Activated naive CD4-positive, alpha-beta T cell treated with anti-CD3 and anti-CD28 coated beads for 36 hours (primary cell): ENCODE data around the gene AUTS2. TPM values are rescaled to one million over a fixed set of nuclear protein-coding genes. Genes with fewer than 3 reads are reported as not detected.

ENCODE experiments used
- CTCF ChIA-PET: fragments of 350-600 bp; sonication (Branson Sonifier 250); formaldehyde crosslinking; loops from one replicate; lab custom pipeline; 2021; ENCODE audit warnings: antibody characterized with exemption; lab: Charles Lee
- DNase-seq: peaks from one replicate; pipeline ENCODE4 v3.0.0-alpha.2; 2020
- H3K27ac Mint-ChIP-seq: one replicate; pipeline ENCODE4 v1.8.0; 2021; ENCODE audit warnings: mild to moderate bottlenecking, mixed read lengths
- H3K27me3 Mint-ChIP-seq: one replicate; pipeline ENCODE4 v1.8.0; 2021; ENCODE audit warnings: low read depth, mixed read lengths
- H3K36me3 Mint-ChIP-seq: one replicate; pipeline ENCODE4 v1.8.0; 2021; ENCODE audit warnings: low read depth, mixed read lengths
- H3K4me1 Mint-ChIP-seq: one replicate; pipeline ENCODE4 v1.8.0; 2021; ENCODE audit warnings: low read depth, mixed read lengths
- H3K4me3 Mint-ChIP-seq: one replicate; pipeline ENCODE4 v1.8.0; 2021; ENCODE audit warnings: mild to moderate bottlenecking, moderate library complexity, mixed read lengths
- H3K9me3 Mint-ChIP-seq: one replicate; pipeline ENCODE4 v1.8.0; 2021; ENCODE audit warnings: mixed read lengths
- intact Hi-C: fragments of 100-400 bp; cut with micrococcal nuclease; formaldehyde crosslinking; loops from one replicate; pipeline ENCODE4 v1.15.1; 2023
- total RNA-seq, 2 experiments: library from RNA; stranded (reverse); gene quantifications; one replicate each; pipeline ENCODE4 v1.2.3, GENCODE V29; 2021

The AUTS2 gene
- total RNA-seq, 2 experiments from 2014 or later = 0.79 to 1.1 TPM

- Mint-ChIP-seq H3K27me3 (no peaks in the 10 kb centered on the region), H3K4me1 (no peaks in the 10 kb centered on the region), H3K36me3 (no peaks in the 10 kb centered on the region), H3K4me3 (no peak overlapping the region), H3K27ac (no peak overlapping the region), H3K9me3 (no peaks in the 10 kb centered on the region)
- intact Hi-C loops = no loop called here
- DNase-seq = no peak
- CTCF ChIA-PET = no interaction called here
Measured at GRCh38 chr7:69674701-69675182, 76.5 kb downstream of the AUTS2 start.

GRCh38 chr7:69676247-69676646 is 78.0 kb downstream of the AUTS2 start:
- no peak overlapping the region for H3K4me3 Mint-ChIP-seq
- CTCF ChIA-PET = no interaction called here
- no peak for DNase-seq
- H3K36me3 Mint-ChIP-seq = no peaks in the 10 kb centered on the region
- no peaks in the 10 kb centered on the region for H3K27me3 Mint-ChIP-seq
- H3K9me3 Mint-ChIP-seq = no peaks in the 10 kb centered on the region
- no peak overlapping the region for H3K27ac Mint-ChIP-seq
- intact Hi-C loops = no loop called here
- H3K4me1 Mint-ChIP-seq = no peaks in the 10 kb centered on the region

GRCh38 chr7:69677054-69677852 is 79.0 kb downstream of the AUTS2 start:
- Mint-ChIP-seq H3K27ac (no peak overlapping the region), H3K4me3 (no peak overlapping the region), H3K9me3 (no peaks in the 10 kb centered on the region), H3K36me3 (no peaks in the 10 kb centered on the region), H3K4me1 (no peaks in the 10 kb centered on the region), H3K27me3 (no peaks in the 10 kb centered on the region)
- no peak for DNase-seq
- intact Hi-C loops = no loop called here
- CTCF ChIA-PET = interaction anchor here (0.6 to 0.7 kb wide), 2 partner anchors 149 to 1354 kb away, joined by 3 read pairs; no protein-coding TSS in a partner anchor

GRCh38 chr7:69677881-69678493 is 79.7 kb downstream of the AUTS2 start:
- Mint-ChIP-seq H3K27me3 (no peaks in the 10 kb centered on the region), H3K4me1 (no peaks in the 10 kb centered on the region), H3K36me3 (no peaks in the 10 kb centered on the region), H3K4me3 (no peak overlapping the region), H3K9me3 (no peaks in the 10 kb centered on the region), H3K27ac (no peak overlapping the region)
- CTCF ChIA-PET = no interaction called here
- intact Hi-C loops = no loop called here
- DNase-seq = no peak

GRCh38 chr7:69678494-69679187 is 80.4 kb downstream of the AUTS2 start:
- Mint-ChIP-seq H3K27me3 (no peaks in the 10 kb centered on the region), H3K4me3 (no peak overlapping the region), H3K27ac (no peak overlapping the region), H3K4me1 (no peaks in the 10 kb centered on the region), H3K36me3 (no peaks in the 10 kb centered on the region), H3K9me3 (no peaks in the 10 kb centered on the region)
- no peak for DNase-seq
- CTCF ChIA-PET = no interaction called here
- intact Hi-C loops = no loop called here

- no peak overlapping the region for H3K4me3 Mint-ChIP-seq
- CTCF ChIA-PET = no interaction called here
Measured at GRCh38 chr7:69681181-69681580, 82.9 kb downstream of the AUTS2 start.

GRCh38 chr7:69682518-69682917 is 84.2 kb downstream of the AUTS2 start:
- no peaks in the 10 kb centered on the region for H3K4me1 Mint-ChIP-seq
- no peak overlapping the region for H3K4me3 Mint-ChIP-seq
- intact Hi-C loops = no loop called here
- peaks cover 2% of the 10 kb centered on the region for H3K9me3 Mint-ChIP-seq
- CTCF ChIA-PET = no interaction called here
- no peaks in the 10 kb centered on the region for H3K27me3 Mint-ChIP-seq
- H3K27ac Mint-ChIP-seq = no peak overlapping the region
- H3K36me3 Mint-ChIP-seq = no peaks in the 10 kb centered on the region
- no peak for DNase-seq

More at GRCh38 chr7:69681181-69681580, 82.9 kb downstream of the AUTS2 start:
- no peak overlapping the region for H3K27ac Mint-ChIP-seq
- H3K27me3 Mint-ChIP-seq = no peaks in the 10 kb centered on the region
- no peak for DNase-seq
- no peaks in the 10 kb centered on the region for H3K36me3 Mint-ChIP-seq
- intact Hi-C loops = no loop called here
- peaks cover 2% of the 10 kb centered on the region for H3K9me3 Mint-ChIP-seq
- no peaks in the 10 kb centered on the region for H3K4me1 Mint-ChIP-seq

GRCh38 chr7:69683002-69683401 is 84.7 kb downstream of the AUTS2 start:
- H3K9me3 Mint-ChIP-seq = peaks cover 2% of the 10 kb centered on the region
- CTCF ChIA-PET = no interaction called here
- H3K4me1 Mint-ChIP-seq = no peaks in the 10 kb centered on the region

GRCh38 chr7:69684369-69685292 is 86.4 kb downstream of the AUTS2 start:
- Mint-ChIP-seq H3K36me3 (no peaks in the 10 kb centered on the region), H3K27ac (no peak overlapping the region), H3K4me3 (no peak overlapping the region), H3K27me3 (no peaks in the 10 kb centered on the region), H3K9me3 (peaks cover 2% of the 10 kb centered on the region), H3K4me1 (no peaks in the 10 kb centered on the region)
- DNase-seq = no peak
- intact Hi-C loops = no loop called here
- CTCF ChIA-PET = no interaction called here

More at GRCh38 chr7:69683002-69683401, 84.7 kb downstream of the AUTS2 start:
- no peak for DNase-seq
- intact Hi-C loops = no loop called here
- no peaks in the 10 kb centered on the region for H3K27me3 Mint-ChIP-seq
- H3K4me3 Mint-ChIP-seq = no peak overlapping the region
- H3K27ac Mint-ChIP-seq = no peak overlapping the region
- no peaks in the 10 kb centered on the region for H3K36me3 Mint-ChIP-seq

GRCh38 chr7:69685293-69685631 is 87.0 kb downstream of the AUTS2 start:
- H3K27ac Mint-ChIP-seq = no peak overlapping the region
- CTCF ChIA-PET = no interaction called here
- no peak overlapping the region for H3K4me3 Mint-ChIP-seq
- no peaks in the 10 kb centered on the region for H3K36me3 Mint-ChIP-seq
- intact Hi-C loops = no loop called here
- H3K27me3 Mint-ChIP-seq = no peaks in the 10 kb centered on the region
- no peak for DNase-seq
- H3K9me3 Mint-ChIP-seq = peaks cover 2% of the 10 kb centered on the region
- no peaks in the 10 kb centered on the region for H3K4me1 Mint-ChIP-seq

GRCh38 chr7:69686366-69686765 is 88.1 kb downstream of the AUTS2 start:
- Mint-ChIP-seq H3K9me3 (peaks cover 2% of the 10 kb centered on the region), H3K27ac (no peak overlapping the region), H3K27me3 (no peaks in the 10 kb centered on the region), H3K36me3 (no peaks in the 10 kb centered on the region), H3K4me3 (no peak overlapping the region), H3K4me1 (no peaks in the 10 kb centered on the region)
- CTCF ChIA-PET = no interaction called here
- no peak for DNase-seq
- intact Hi-C loops = no loop called here
